Panc1 (cell line): ENCODE data around the gene SEC22C. TPM values are rescaled to one million over a fixed set of nuclear protein-coding genes. Genes with fewer than 3 reads are reported as not detected.

ENCODE experiments used
- ATAC-seq: fragments of 200-7000 bp; cut with Tn5 transposase; 2 replicates; pipeline ENCODE4 v1.9.1; 2020; ENCODE audit warnings: mild to moderate bottlenecking, moderate library complexity
- BruUV-seq: library from RNA; stranded (reverse); fragments of 400-500 nt; replicated peaks from 2 replicates; lab custom pipeline; 2021; lab: Mats Ljungman, UMichigan
- CTCF ChIA-PET: fragments of 300-600 bp; sonication (Branson Sonifier 250); formaldehyde crosslinking; loops from one replicate; lab custom pipeline; 2022; ENCODE audit warnings: antibody characterized with exemption; lab: Charles Lee
- POLR2A ChIA-PET: fragments of 300-600 bp; sonication (Branson Sonifier 250); formaldehyde crosslinking; loops from one replicate; lab custom pipeline; 2022; ENCODE audit warnings: antibody characterized with exemption; lab: Charles Lee
- DNase-seq: peaks from one replicate; pipeline ENCODE4 v3.0.0-alpha.2; 2010; ENCODE audit warnings: low read depth, low spot score
- H3K27ac ChIP-seq: 2 replicates; pipeline ENCODE4 v1.5.1; 2011; ENCODE audit warnings: mild to moderate bottlenecking, low read length, inconsistent platforms
- H3K27me3 ChIP-seq: fragments of 200-500 bp; sonication (Bioruptor generic); 2 replicates; pipeline ENCODE4 v1.6.0; 2014; ENCODE audit warnings: low read length, inconsistent platforms; ENCODE audit not compliant: control insufficient read depth, insufficient read depth
- H3K36me3 ChIP-seq: fragments of 200-500 bp; sonication (Bioruptor generic); 2 replicates; pipeline ENCODE4 v1.5.1; 2014; ENCODE audit warnings: inconsistent platforms, mild to moderate bottlenecking, low read length, moderate library complexity; ENCODE audit not compliant: control insufficient read depth, insufficient read depth
- H3K4me1 ChIP-seq: 2 replicates; pipeline ENCODE4 v1.5.1; 2011; ENCODE audit warnings: inconsistent platforms, mild to moderate bottlenecking, low read length, moderate library complexity; ENCODE audit not compliant: control insufficient read depth, insufficient read depth
- H3K4me3 ChIP-seq, 2 experiments: 2 replicates each; pipeline ENCODE4 v1.5.1; 2011 to 2012; ENCODE audit warnings: low read depth in 2 of 2, low read length in 2 of 2, mild to moderate bottlenecking in 2 of 2, inconsistent platforms in 1 of 2, moderate library complexity in 1 of 2
- H3K9me3 ChIP-seq: fragments of 200-500 bp; sonication (Bioruptor generic); 2 replicates; pipeline ENCODE4 v1.5.1; 2014; ENCODE audit warnings: low read depth, mild to moderate bottlenecking, inconsistent platforms, low read length, moderate library complexity; ENCODE audit not compliant: control insufficient read depth, insufficient read depth
- CTCF ChIP-seq: fragments of 450-650 bp; IDR thresholded peaks from 2 replicates; pipeline ENCODE4 v1.5.1; 2017; ENCODE audit warnings: mild to moderate bottlenecking
- POLR2AphosphoS5 ChIP-seq: IDR thresholded peaks from 2 replicates; pipeline ENCODE4 v1.6.1; 2012; ENCODE audit warnings: mild to moderate bottlenecking, low read depth, low read length, moderate library complexity
- REST ChIP-seq, 2 experiments: IDR thresholded peaks; 2 replicates each; pipeline ENCODE4 v1.6.1; 2011 to 2012; ENCODE audit warnings: low read depth in 2 of 2, control low read depth in 1 of 2, low read length in 1 of 2, mild to moderate bottlenecking in 1 of 2, moderate library complexity in 1 of 2; ENCODE audit not compliant: insufficient read depth in 1 of 2
- SIN3A ChIP-seq: IDR thresholded peaks from 2 replicates; pipeline ENCODE4 v1.6.1; 2012; ENCODE audit warnings: low read depth, mild to moderate bottlenecking, low read length, moderate library complexity, borderline replicate concordance; ENCODE audit not compliant: insufficient read depth
- TCF7L2 ChIP-seq: IDR thresholded peaks from 2 replicates; pipeline ENCODE4 v1.6.1; 2011; ENCODE audit warnings: mild to moderate bottlenecking, low read depth, low read length, inconsistent platforms
- in situ Hi-C: cut with HindIII; loops from 2 replicates; pipeline ENCODE4 v1.10.0; 2016; ENCODE audit warnings: low sequenced_read_pairs, low pct_unique_long_range_greater_than_20kb
- intact Hi-C: fragments of 100-400 bp; cut with micrococcal nuclease; formaldehyde crosslinking; loops from one replicate; pipeline ENCODE4 v1.10.0; 2022; ENCODE audit not compliant: unreplicated experiment
- total RNA-seq: library from RNA; stranded (reverse); gene quantifications from one replicate; pipeline ENCODE4 v1.2.1, GENCODE V29; 2021; ENCODE audit not compliant: unreplicated experiment

Gene SEC22C
- total RNA-seq, 1 experiment from 2014 or later: 45.9 TPM

- ATAC-seq (no peak), DNase-seq (no peak)
- no peaks in the 10 kb centered on the region; the same call in none of the 2 replicates for H3K36me3 ChIP-seq
- H3K27ac ChIP-seq: no peak overlapping the region
- H3K9me3 ChIP-seq: no peaks in the 10 kb centered on the region
- H3K27me3 ChIP-seq: no peaks in the 10 kb centered on the region
- no TSS peak for BruUV-seq
- no peak overlapping the region for H3K4me3 ChIP-seq
- peaks cover 8% of the 10 kb centered on the region; the same call in 1 of the 2 replicates for H3K4me1 ChIP-seq
- intact Hi-C loops (no loop called here), in situ Hi-C loops (no loop called here)
- ChIA-PET POLR2A (no interaction called here), CTCF (interaction anchor here (0.6 kb wide), 1 partner anchor 1288 kb away, joined by 8 read pairs; no protein-coding TSS in a partner anchor)
- TF ChIP-seq CTCF (no peak), SIN3A (no peak), TCF7L2 (no peak), POLR2AphosphoS5 (no peak), REST (IDR thresholded peaks at IDR 0.05; ENCODE audit: insufficient read depth in 1 of 2, low read depth in 2 of 2, low read length in 1 of 2) (no peak)
These were observed 23.9 kb upstream of the SEC22C start for GRCh38 chr3:42605546-42606173.

- Histone ChIP-seq H3K9me3 (no peaks in the 10 kb centered on the region), H3K4me1 (peaks cover 8% of the 10 kb centered on the region; the same call in 1 of the 2 replicates), H3K27ac (no peak overlapping the region), H3K27me3 (no peaks in the 10 kb centered on the region), H3K4me3 (no peak overlapping the region), H3K36me3 (no peaks in the 10 kb centered on the region; the same call in none of the 2 replicates)
- TF ChIP-seq POLR2AphosphoS5 (no peak), CTCF (no peak), REST (IDR thresholded peaks at IDR 0.05; ENCODE audit: insufficient read depth in 1 of 2, low read depth in 2 of 2, low read length in 1 of 2) (no peak), SIN3A (no peak), TCF7L2 (no peak)
- intact Hi-C loops (no loop called here), in situ Hi-C loops (no loop called here)
- DNase-seq: no peak
- POLR2A ChIA-PET: interaction anchor here (0.6 kb wide), 1 partner anchor 10 kb away, joined by 3 read pairs; no protein-coding TSS in a partner anchor
- no TSS peak for BruUV-seq
- ATAC-seq: no peak
- CTCF ChIA-PET: interaction anchor here (0.7 kb wide), 1 partner anchor 68 kb away, joined by 4 read pairs; no protein-coding TSS in a partner anchor
These were observed 21.2 kb upstream of the SEC22C start for GRCh38 chr3:42602961-42603360.
